Epithelial cell of umbilical artery (primary cell): ENCODE measurements around the gene BRDT. TPM values are rescaled to one million over a fixed set of nuclear protein-coding genes. Genes with fewer than 3 reads are reported as not detected.

Experiments
- total RNA-seq: library from RNA; depleted of rRNA; stranded (reverse); fragments of >200 nt; gene quantifications from 2 replicates; pipeline ENCODE4 v1.2.3, GENCODE V29; 2014

BRDT gene
- total RNA-seq = not detected in 2 replicates

DNA sequence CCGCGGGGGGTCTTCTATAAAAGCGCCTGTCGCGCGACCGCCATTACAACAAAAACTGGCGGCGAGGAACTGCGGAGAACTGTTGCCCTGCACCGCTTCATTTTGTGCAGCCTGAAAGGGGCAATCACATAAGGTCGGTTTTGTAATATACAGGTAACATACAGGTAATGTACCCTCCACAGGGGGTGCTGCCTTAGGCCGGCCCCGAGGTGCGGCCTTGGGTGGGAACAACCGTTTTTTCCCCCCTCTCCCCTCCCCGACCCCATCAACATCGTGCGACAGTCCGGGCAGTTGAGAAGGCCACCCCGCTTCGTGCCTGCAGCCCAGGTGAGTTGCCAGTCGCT, at the start of gene BRDT:
Gene BRDT (plus strand): TSS at position 46 of the 344 bp plus-strand sequence. CDS start 13,354 bp downstream, outside the sequence.

Other genes starting within 250 kb of the BRDT start
- gene TGFBR3, start 63.2 kb upstream of the BRDT start, total RNA-seq = 3.6 and 8.2 TPM in 2 replicates
- 4.3 and 5.8 TPM in 2 replicates for gene EPHX4, start 80.6 kb downstream of the BRDT start, total RNA-seq
- gene SETSIP, start 126.0 kb downstream of the BRDT start, total RNA-seq = 0.32 TPM in 1 of 2 replicates, not detected in the other
- 1.4 and 2.3 TPM in 2 replicates for gene BTBD8, start 130.9 kb downstream of the BRDT start, total RNA-seq